Right atrium auricular region (tissue), 2 donors: ENCODE results near the gene KCTD19. TPM values are rescaled to one million over a fixed set of nuclear protein-coding genes. Genes with fewer than 3 reads are reported as not detected.

Source experiments
- DNase-seq: peaks from one replicate; pipeline ENCODE4 v3.0.0-alpha.2; 2019; ENCODE audit warnings: low spot score
- H3K27ac ChIP-seq, 2 donors: fragments of 200-600 bp; sonication (generic); 1 replicate in 1 of 2; 2 replicates in 1 of 2; pipeline ENCODE4 v1.5.1; 2016 to 2019
- H3K27me3 ChIP-seq, 2 donors: fragments of 200-600 bp; sonication (generic); one replicate each; pipeline versions ENCODE4 v1.5.1 to v1.6.0; 2017 to 2019
- H3K36me3 ChIP-seq: fragments of 200-600 bp; sonication (generic); one replicate; pipeline ENCODE4 v1.5.1; 2016
- H3K4me1 ChIP-seq, 2 donors: fragments of 200-600 bp; sonication (generic); one replicate each; pipeline versions ENCODE4 v1.5.1 to v1.6.0; 2017 to 2019
- H3K4me3 ChIP-seq, 2 donors: fragments of 200-600 bp; sonication (generic); 1 replicate in 1 of 2; 2 replicates in 1 of 2; pipeline ENCODE4 v1.5.1; 2017 to 2019; ENCODE audit warnings: mild to moderate bottlenecking in 1 of 2, moderate library complexity in 1 of 2
- H3K9me3 ChIP-seq, 2 donors: fragments of 200-600 bp; sonication (generic); one replicate each; pipeline ENCODE4 v1.5.1; 2019
- CTCF ChIP-seq, 2 donors: fragments of 200-600 bp; sonication (generic); IDR thresholded peaks; one replicate each; pipeline ENCODE4 v1.5.1; 2019; ENCODE audit warnings: antibody characterized with exemption in 2 of 2
- total RNA-seq, 2 donors: library from RNA; depleted of rRNA; stranded (reverse); fragments of >200 nt; gene quantifications; one replicate each; pipeline ENCODE4 v1.1.0, GENCODE V29; 2016

Gene KCTD19
- total RNA-seq, 2 donors from 2014 or later, result 0.08 TPM; not detected in 1

- no peak for DNase-seq
- Histone ChIP-seq H3K4me1 (no peaks in the 10 kb centered on the region), H3K27ac (no peak overlapping the region), H3K4me3 (no peak overlapping the region), H3K9me3 (no peaks in the 10 kb centered on the region), H3K36me3 (no peaks in the 10 kb centered on the region), H3K27me3 (no peaks in the 10 kb centered on the region)
- no peak for TF ChIP-seq CTCF (IDR thresholded peaks at IDR 0.05)
These were observed 68.9 kb downstream of the KCTD19 start for GRCh38 chr16:67257486-67258160.

DNA sequence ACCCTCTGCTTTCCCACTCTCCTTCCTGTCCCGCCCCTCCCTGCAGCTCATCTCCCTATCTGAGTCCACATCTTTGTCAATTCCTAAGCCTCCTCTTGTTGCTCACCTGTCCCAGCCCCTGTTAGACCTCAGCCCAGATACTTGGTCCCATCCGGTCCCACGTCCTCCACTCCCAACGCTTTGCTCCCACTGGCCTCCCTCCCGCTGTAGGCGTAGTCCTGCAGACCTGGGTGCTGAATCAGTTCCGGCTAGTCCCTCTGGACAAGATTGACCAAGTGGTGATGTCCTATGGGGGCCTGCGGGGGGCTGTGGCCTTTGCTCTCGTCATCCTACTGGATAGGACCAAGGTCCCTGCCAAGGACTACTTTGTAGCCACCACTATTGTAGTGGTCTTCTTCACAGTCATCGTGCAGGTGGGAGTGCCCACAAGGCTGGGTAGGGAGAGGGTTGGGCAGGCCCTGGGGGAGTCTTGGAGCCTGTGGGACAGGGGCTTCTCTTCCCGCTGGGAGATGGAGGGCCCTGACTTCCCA, 69.8 kb downstream of the KCTD19 start:
- TF ChIP-seq CTCF (IDR thresholded peaks at IDR 0.05), result no peak
- H3K4me3 ChIP-seq, result no peak overlapping the region
- no peaks in the 10 kb centered on the region for H3K27me3 ChIP-seq
- no peak overlapping the region for H3K27ac ChIP-seq
- H3K4me1 ChIP-seq, result no peaks in the 10 kb centered on the region
- H3K9me3 ChIP-seq, result no peaks in the 10 kb centered on the region
- H3K36me3 ChIP-seq, result no peaks in the 10 kb centered on the region
- no peak for DNase-seq

DNA sequence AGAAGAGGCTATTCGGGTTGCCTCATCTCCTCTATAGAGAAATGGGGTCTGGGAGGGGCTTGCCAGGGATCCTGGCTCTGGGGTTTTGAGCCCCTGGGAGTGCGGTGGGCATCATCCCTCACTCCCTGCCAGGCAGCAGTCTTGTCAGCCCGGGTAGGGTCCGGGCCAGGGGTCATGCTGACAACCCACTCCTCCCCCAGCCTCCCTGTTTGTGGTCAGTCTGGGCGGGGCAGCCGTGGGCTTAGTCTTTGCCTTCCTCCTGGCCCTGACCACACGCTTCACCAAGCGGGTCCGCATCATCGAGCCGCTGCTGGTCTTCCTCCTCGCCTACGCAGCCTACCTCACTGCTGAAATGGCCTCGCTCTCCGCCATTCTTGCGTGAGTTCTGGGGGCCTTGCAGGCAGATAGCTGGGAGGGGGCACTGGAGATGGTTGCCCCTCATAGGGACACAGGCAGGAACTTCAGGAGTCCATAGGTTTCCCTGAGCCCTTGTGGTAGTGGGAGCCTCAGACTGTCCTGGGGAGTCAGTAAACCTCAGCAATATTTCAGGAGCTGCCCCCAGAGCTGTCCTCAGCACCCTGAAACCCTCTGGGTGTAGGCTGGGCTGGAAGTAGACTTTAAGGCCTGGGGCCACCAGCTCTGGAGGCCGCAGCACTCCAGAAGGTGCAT, 70.9 kb downstream of the KCTD19 start:
- Histone ChIP-seq H3K36me3 (no peaks in the 10 kb centered on the region), H3K4me3 (no peak overlapping the region), H3K4me1 (no peaks in the 10 kb centered on the region), H3K9me3 (no peaks in the 10 kb centered on the region), H3K27ac (no peak overlapping the region), H3K27me3 (no peaks in the 10 kb centered on the region)
- TF ChIP-seq CTCF (IDR thresholded peaks at IDR 0.05), result no peak
- no peak for DNase-seq

- Histone ChIP-seq H3K9me3 (no peaks in the 10 kb centered on the region), H3K4me3 (no peak overlapping the region), H3K27me3 (no peaks in the 10 kb centered on the region), H3K4me1 (peaks cover 0 to 1% of the 10 kb centered on the region in 2 donors), H3K36me3 (no peaks in the 10 kb centered on the region), H3K27ac (no peak overlapping the region)
- TF ChIP-seq CTCF (IDR thresholded peaks at IDR 0.05), result no peak
- DNase-seq, result no peak
These were observed 71.6 kb downstream of the KCTD19 start for GRCh38 chr16:67254801-67255552.

DNA sequence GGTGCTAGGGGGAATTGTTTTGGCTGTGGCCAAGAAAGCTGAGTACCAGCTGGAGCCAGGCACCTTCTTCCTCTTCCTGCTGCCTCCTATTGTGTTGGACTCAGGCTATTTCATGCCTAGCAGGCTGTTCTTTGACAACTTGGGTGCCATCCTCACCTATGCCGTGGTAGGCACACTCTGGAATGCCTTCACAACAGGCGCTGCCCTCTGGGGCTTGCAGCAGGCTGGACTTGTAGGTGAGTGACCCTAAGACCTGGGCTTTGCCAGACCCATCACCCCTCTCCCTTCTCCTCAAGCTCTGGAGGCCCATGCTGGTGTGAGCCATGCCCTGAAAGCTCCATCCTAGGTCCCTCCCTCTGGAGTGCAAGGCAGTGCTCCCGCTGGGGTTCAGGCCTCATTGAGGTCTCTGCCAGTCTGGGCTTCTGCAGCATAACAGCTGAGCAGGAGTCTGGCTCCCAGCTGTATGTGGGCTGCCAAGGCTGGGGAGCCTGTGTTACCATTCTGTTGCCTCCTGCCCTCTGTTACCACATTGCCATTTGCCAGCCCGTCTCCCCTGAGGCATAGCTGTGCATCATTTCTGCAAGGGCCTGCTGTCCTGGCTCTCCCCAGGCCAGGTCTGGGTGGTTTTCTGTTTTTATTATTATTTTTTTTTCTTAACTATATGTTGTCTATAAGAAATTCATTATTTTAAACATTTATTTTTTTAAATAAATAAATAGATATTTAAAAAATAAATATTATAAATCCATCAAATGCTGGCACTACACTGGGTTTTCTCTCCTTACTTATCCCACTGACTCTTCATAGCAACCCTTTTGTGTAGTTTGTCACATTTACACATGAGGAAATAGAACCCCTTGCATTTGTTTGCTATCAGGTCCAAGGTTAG, 73.7 kb downstream of the KCTD19 start:
- Histone ChIP-seq H3K4me3 (no peak overlapping the region), H3K36me3 (no peaks in the 10 kb centered on the region), H3K9me3 (no peaks in the 10 kb centered on the region), H3K27me3 (no peaks in the 10 kb centered on the region), H3K27ac (no peak overlapping the region), H3K4me1 (peaks cover 0 to 21% of the 10 kb centered on the region in 2 donors)
- DNase-seq, result no peak
- TF ChIP-seq CTCF (IDR thresholded peaks at IDR 0.05), result no peak
